Measurements from ENCODE around the gene TMEM181. TPM values are rescaled to one million over a fixed set of nuclear protein-coding genes. Genes with fewer than 3 reads are reported as not detected.
A peak's percentile ranks its signal among the peaks of the same experiment; 100 is the strongest.

TMEM181 gene
- total RNA-seq, 1 experiment from 2014 or later = 31.6 TPM

DNA sequence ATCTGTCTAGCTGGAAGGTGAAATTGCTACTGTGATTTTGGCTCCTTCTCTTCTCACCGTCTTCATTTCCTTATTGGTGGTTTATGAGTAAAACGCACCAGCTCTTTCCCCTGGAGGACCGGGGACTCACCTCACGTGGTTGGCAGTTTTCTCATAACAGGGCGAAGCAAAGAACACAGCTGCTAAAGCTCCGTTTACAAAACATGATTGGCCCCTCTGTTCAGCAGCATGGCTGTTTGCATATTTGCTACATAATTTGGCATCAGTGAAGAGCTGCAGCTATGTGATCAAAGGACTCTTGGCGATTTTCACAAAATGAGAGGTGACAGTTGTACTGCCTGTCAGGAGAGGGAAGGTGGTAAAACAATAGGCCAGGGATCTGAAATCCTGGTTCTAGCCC lies 20.5 kb upstream of the TMEM181 start:
- Histone ChIP-seq H3K27me3 (replicated peaks; ENCODE audit: insufficient read depth, low read depth, low read length, poor library complexity) (no peaks in the 10 kb centered on the region), H3K9me3 (ENCODE audit: low read depth, low read length, poor library complexity, severe bottlenecking) (no peaks in the 10 kb centered on the region), H3K36me3 (ENCODE audit: insufficient read depth, low read length, poor library complexity, severe bottlenecking) (no peaks in the 10 kb centered on the region), H3K4me1 (ENCODE audit: insufficient read depth, low read length, poor library complexity, severe bottlenecking) (peaks cover 6% of the 10 kb centered on the region), H3K4me3 (ENCODE audit: low read depth, low read length, poor library complexity, severe bottlenecking) (no peak overlapping the region), H3K27ac (ENCODE audit: low read depth, low read length, poor library complexity, severe bottlenecking) (peak overlapping the region; percentile 17)
- intact Hi-C loops (cut with micrococcal nuclease; ENCODE audit: unreplicated experiment) = no loop called here
- no peak for DNase-seq (ENCODE audit: low spot score)
- POLR2A ChIA-PET (ENCODE audit: low non-redundant PET) = no interaction called here
- CTCF ChIA-PET = interaction anchor here (0.8 to 0.9 kb wide), 2 partner anchors 9 to 21 kb away, joined by 3 to 5 read pairs; no protein-coding TSS in a partner anchor
- TF ChIP-seq CTCF (conservative IDR thresholded peaks at IDR 0.05; ENCODE audit: low read depth, low read length) = no peak
- no peak for TF ChIP-seq EZH2 (IDR thresholded peaks at IDR 0.05; ENCODE audit: borderline replicate concordance, low read depth, low read length, poor library complexity, severe bottlenecking)
- no TSS peak for BruUV-seq (replicated peaks)

- DNase-seq (ENCODE audit: low spot score) = peak; percentile 22
- Histone ChIP-seq H3K4me1 (ENCODE audit: insufficient read depth, low read length, poor library complexity, severe bottlenecking) (peaks cover 6% of the 10 kb centered on the region), H3K27ac (ENCODE audit: low read depth, low read length, poor library complexity, severe bottlenecking) (peak overlapping the region; percentile 17), H3K9me3 (ENCODE audit: low read depth, low read length, poor library complexity, severe bottlenecking) (no peaks in the 10 kb centered on the region), H3K4me3 (ENCODE audit: low read depth, low read length, poor library complexity, severe bottlenecking) (no peak overlapping the region), H3K36me3 (ENCODE audit: insufficient read depth, low read length, poor library complexity, severe bottlenecking) (no peaks in the 10 kb centered on the region), H3K27me3 (replicated peaks; ENCODE audit: insufficient read depth, low read depth, low read length, poor library complexity) (no peaks in the 10 kb centered on the region)
- no TSS peak for BruUV-seq (replicated peaks)
- POLR2A ChIA-PET (ENCODE audit: low non-redundant PET) = no interaction called here
- TF ChIP-seq CTCF (conservative IDR thresholded peaks at IDR 0.05; ENCODE audit: low read depth, low read length) = no peak
- no peak for TF ChIP-seq EZH2 (IDR thresholded peaks at IDR 0.05; ENCODE audit: borderline replicate concordance, low read depth, low read length, poor library complexity, severe bottlenecking)
- intact Hi-C loops (cut with micrococcal nuclease; ENCODE audit: unreplicated experiment) = no loop called here
- CTCF ChIA-PET = interaction anchor here (0.8 to 0.9 kb wide), 2 partner anchors 8 to 21 kb away, joined by 3 to 5 read pairs; no protein-coding TSS in a partner anchor
Measured at GRCh38 chr6:158539881-158540280, 20.0 kb upstream of the TMEM181 start.

DNA sequence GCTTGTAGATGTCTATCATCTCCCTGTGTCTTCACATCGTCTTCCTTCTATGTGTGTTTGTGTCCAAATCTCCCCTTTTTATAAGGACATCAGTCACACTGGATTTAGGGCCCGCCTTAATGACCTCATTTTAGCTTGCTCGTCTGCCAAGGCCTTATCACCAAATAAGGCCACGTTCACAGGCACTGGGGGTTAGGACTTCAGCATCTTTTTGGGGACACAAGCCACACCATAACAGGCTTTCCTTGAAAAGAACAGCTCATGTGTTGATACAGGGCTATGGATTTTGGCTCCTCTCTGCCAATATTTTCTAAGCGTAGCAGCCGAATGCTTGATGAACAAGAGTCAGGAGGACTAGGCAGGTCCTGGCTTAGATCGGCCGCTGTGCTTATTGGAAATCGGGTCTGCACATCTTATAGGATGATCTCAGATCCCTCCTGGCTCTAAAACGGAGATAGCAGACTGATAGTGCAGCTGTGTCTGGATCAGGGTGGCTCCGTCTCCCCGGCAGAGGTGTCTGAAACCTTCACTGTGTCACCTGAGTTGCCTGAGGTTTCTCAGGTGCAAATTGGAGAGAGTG lies 16.2 kb upstream of the TMEM181 start:
- POLR2A ChIA-PET (ENCODE audit: low non-redundant PET) = no interaction called here
- no peak overlapping the region for H3K27ac ChIP-seq (ENCODE audit: low read depth, low read length, poor library complexity, severe bottlenecking)
- BruUV-seq (replicated peaks) = no TSS peak
- no peaks in the 10 kb centered on the region for H3K27me3 ChIP-seq (replicated peaks; ENCODE audit: insufficient read depth, low read depth, low read length, poor library complexity)
- intact Hi-C loops (cut with micrococcal nuclease; ENCODE audit: unreplicated experiment) = no loop called here
- H3K4me3 ChIP-seq (ENCODE audit: low read depth, low read length, poor library complexity, severe bottlenecking) = no peak overlapping the region
- no peaks in the 10 kb centered on the region for H3K9me3 ChIP-seq (ENCODE audit: low read depth, low read length, poor library complexity, severe bottlenecking)
- CTCF ChIA-PET = no interaction called here
- TF ChIP-seq EZH2 (IDR thresholded peaks at IDR 0.05; ENCODE audit: borderline replicate concordance, low read depth, low read length, poor library complexity, severe bottlenecking) = no peak
- no peak for TF ChIP-seq CTCF (conservative IDR thresholded peaks at IDR 0.05; ENCODE audit: low read depth, low read length)
- no peaks in the 10 kb centered on the region for H3K36me3 ChIP-seq (ENCODE audit: insufficient read depth, low read length, poor library complexity, severe bottlenecking)
- DNase-seq (ENCODE audit: low spot score) = no peak
- peaks cover 6% of the 10 kb centered on the region for H3K4me1 ChIP-seq (ENCODE audit: insufficient read depth, low read length, poor library complexity, severe bottlenecking)
